CD14-positive monocyte (primary cell): Measurements from ENCODE around the gene ZBP1. TPM values are rescaled to one million over a fixed set of nuclear protein-coding genes. Genes with fewer than 3 reads are reported as not detected.
A peak's percentile ranks its signal among the peaks of the same experiment; 100 is the strongest.

Source experiments
- DNase-seq, 3 donors: peaks; one replicate each; pipeline ENCODE4 v3.0.0-alpha.2; 2011 to 2022
- H2AFZ ChIP-seq: 2 replicates; pipeline ENCODE4 v1.6.0; 2012; ENCODE audit warnings: mild to moderate bottlenecking, low read depth, low read length, inconsistent platforms; ENCODE audit not compliant: insufficient read depth, poor library complexity, severe bottlenecking
- H3K27ac ChIP-seq, 2 donors: 1 replicate in 1 of 2; 2 replicates in 1 of 2; pipeline ENCODE4 v1.5.1; 2012 to 2013; ENCODE audit warnings: low read length in 2 of 2, control low read depth in 1 of 2, inconsistent platforms in 1 of 2, low read depth in 1 of 2, mild to moderate bottlenecking in 1 of 2
- H3K27me3 ChIP-seq, 2 donors: one replicate each; pipeline versions ENCODE4 v1.6.0 to v1.6.1; 2011 to 2013; ENCODE audit warnings: low read length in 2 of 2; ENCODE audit not compliant: control insufficient read depth in 2 of 2, insufficient read depth in 2 of 2
- H3K36me3 ChIP-seq, 2 donors: replicated peaks in 1 of 2; 1 replicate in 1 of 2; 2 replicates in 1 of 2; pipeline versions ENCODE4 v1.5.1 to v1.6.1; 2012 to 2013; ENCODE audit warnings: low read length in 2 of 2, control low read depth in 1 of 2, inconsistent platforms in 1 of 2, mild to moderate bottlenecking in 1 of 2; ENCODE audit not compliant: insufficient read depth in 2 of 2, control insufficient read depth in 1 of 2
- H3K4me1 ChIP-seq, 2 donors: 1 replicate in 1 of 2; 2 replicates in 1 of 2; pipeline versions ENCODE4 v1.5.1 to v1.6.1; 2012 to 2013; ENCODE audit warnings: low read length in 2 of 2, control low read depth in 1 of 2, inconsistent platforms in 1 of 2, mild to moderate bottlenecking in 1 of 2, moderate library complexity in 1 of 2; ENCODE audit not compliant: insufficient read depth in 2 of 2, control insufficient read depth in 1 of 2
- H3K4me2 ChIP-seq: replicated peaks from 2 replicates; pipeline ENCODE3; 2012; ENCODE audit warnings: low read length, moderate library complexity, mild to moderate bottlenecking; ENCODE audit not compliant: poor library complexity, severe bottlenecking; ENCODE audit errors: extremely low read depth
- H3K4me3 ChIP-seq, 3 experiments: fragments of 200-600 bp in 1 of 3; sonication (generic) in 1 of 3; replicated peaks in 1 of 3; 1 replicate in 2 of 3; 2 replicates in 1 of 3; pipeline ENCODE4 v1.5.1; 2011 to 2013; ENCODE audit warnings: low read length in 3 of 3, mild to moderate bottlenecking in 3 of 3, control low read depth in 2 of 3, low read depth in 2 of 3, inconsistent platforms in 1 of 3, moderate library complexity in 1 of 3
- H3K79me2 ChIP-seq: 2 replicates; pipeline ENCODE4 v1.6.0; 2012; ENCODE audit warnings: mild to moderate bottlenecking, control low read depth, inconsistent platforms, low read length, moderate library complexity; ENCODE audit not compliant: insufficient read depth
- H3K9ac ChIP-seq: 2 replicates; pipeline ENCODE4 v1.6.0; 2017; ENCODE audit warnings: low read length, mild to moderate bottlenecking; ENCODE audit not compliant: insufficient read depth, poor library complexity, severe bottlenecking
- H3K9me3 ChIP-seq, 2 donors: replicated peaks in 1 of 2; 1 replicate in 1 of 2; 2 replicates in 1 of 2; pipeline versions ENCODE4 v1.5.1 to v1.6.1; 2012 to 2013; ENCODE audit warnings: low read length in 2 of 2, control low read depth in 1 of 2; ENCODE audit not compliant: control insufficient read depth in 1 of 2, insufficient read depth in 1 of 2
- H4K20me1 ChIP-seq: 2 replicates; pipeline ENCODE4 v1.6.0; 2012; ENCODE audit warnings: mild to moderate bottlenecking, low read length, control low read depth, moderate library complexity; ENCODE audit not compliant: insufficient read depth
- H3K27ac Mint-ChIP-seq, 7 donors: one replicate each; pipeline ENCODE4 v1.8.0; 2020; ENCODE audit warnings: mild to moderate bottlenecking in 7 of 7, mixed read lengths in 7 of 7, moderate library complexity in 6 of 7, inconsistent platforms in 2 of 7
- H3K27me3 Mint-ChIP-seq, 3 donors: one replicate each; pipeline ENCODE4 v1.8.0; 2021 to 2022; ENCODE audit warnings: low read depth in 3 of 3, mild to moderate bottlenecking in 3 of 3, mixed read lengths in 3 of 3, moderate library complexity in 3 of 3, inconsistent platforms in 1 of 3
- H3K36me3 Mint-ChIP-seq, 2 donors: one replicate each; pipeline ENCODE4 v1.8.0; 2020; ENCODE audit warnings: mixed read lengths in 2 of 2, inconsistent platforms in 1 of 2, mild to moderate bottlenecking in 1 of 2
- H3K4me1 Mint-ChIP-seq: one replicate; pipeline ENCODE4 v1.8.0; 2020; ENCODE audit warnings: mild to moderate bottlenecking, mixed read lengths
- H3K4me3 Mint-ChIP-seq, 2 donors: one replicate each; pipeline ENCODE4 v1.8.0; 2020; ENCODE audit warnings: mild to moderate bottlenecking in 2 of 2, mixed read lengths in 2 of 2, moderate library complexity in 1 of 2
- H3K9me3 Mint-ChIP-seq, 7 donors: one replicate each; pipeline ENCODE4 v1.8.0; 2020 to 2022; ENCODE audit warnings: mixed read lengths in 7 of 7, mild to moderate bottlenecking in 6 of 7, moderate library complexity in 6 of 7, inconsistent platforms in 2 of 7
- CTCF ChIP-seq: fragments of 200-600 bp; IDR thresholded peaks from one replicate; pipeline ENCODE4 v1.8.0; 2022; ENCODE audit warnings: antibody characterized with exemption, mild to moderate bottlenecking
- WGBS: methylation state at CpG from one replicate; pipeline ENCODE4 v1.1.5; 2013; ENCODE audit warnings: missing lambda C conversion rate; ENCODE audit not compliant: insufficient coverage; 5-methylcytosine and 5-hydroxymethylcytosine counted together
- intact Hi-C, 2 donors: fragments of 100-400 bp; cut with micrococcal nuclease; formaldehyde crosslinking; loops; one replicate each; pipeline versions ENCODE4 v1.15.0 to v1.15.1; 2023
- polyA plus RNA-seq, 3 donors: library from polyadenylated mRNA; depleted of rRNA in 1 of 3; unstranded in 2 of 3; stranded (reverse) in 1 of 3; fragments of 300-500 nt in 2 of 3; fragments of >200 nt in 1 of 3; fragmentation: Illumina TruSeq in 2 of 3; gene quantifications; 1 replicate in 2 of 3; 2 replicates in 1 of 3; pipeline ENCODE4 v1.2.3, GENCODE V29; 2012 to 2021

Gene ZBP1
- polyA plus RNA-seq, 3 donors, result 2.8 to 25.9 (median 3.0) TPM

- Histone ChIP-seq H3K4me3 (no peak overlapping the region), H3K4me2 (no peak overlapping the region), H3K79me2 (no peaks in the 10 kb centered on the region), H3K36me3 (no peaks in the 10 kb centered on the region), H3K9ac (no peak overlapping the region), H4K20me1 (no peaks in the 10 kb centered on the region), H2AFZ (no peak overlapping the region), H3K4me1 (no peaks in the 10 kb centered on the region), H3K27me3 (no peaks in the 10 kb centered on the region), H3K9me3 (no peaks in the 10 kb centered on the region), H3K27ac (no peak overlapping the region)
- Mint-ChIP-seq H3K4me3 (no peak overlapping the region), H3K27me3 (peaks cover 2% of the 10 kb centered on the region in 3 donors), H3K9me3 (peaks cover 0 to 3% (median 0%) of the 10 kb centered on the region in 7 donors), H3K4me1 (no peaks in the 10 kb centered on the region), H3K27ac (peak overlapping the region in 1 of 7 donors; percentile 42), H3K36me3 (no peaks in the 10 kb centered on the region)
- TF ChIP-seq CTCF, result no peak
- DNase-seq, result no peak
- intact Hi-C loops, result loop anchor here in 1 of 2 donors (10.0 kb wide), 1 partner anchor 518 kb away; no protein-coding TSS in a partner anchor
- WGBS, result 94% methylated on average over 15 of the region's 15 CpGs
Observed at GRCh38 chr20:57656252-57656820, 36.1 kb upstream of the ZBP1 start.

- DNase-seq, result no peak
- no peaks in the 10 kb centered on the region for H3K36me3 Mint-ChIP-seq
- 95% methylated on average over 6 of the region's 11 CpGs for WGBS
Observed at GRCh38 chr20:57655809-57656155, 35.6 kb upstream of the ZBP1 start.

More at GRCh38 chr20:57655809-57656155, 35.6 kb upstream of the ZBP1 start:
- intact Hi-C loops, result loop anchor here in 1 of 2 donors (10.0 kb wide), 1 partner anchor 519 kb away; no protein-coding TSS in a partner anchor
- Mint-ChIP-seq H3K9me3 (peaks cover 0 to 3% (median 0%) of the 10 kb centered on the region in 7 donors), H3K27ac (peak overlapping the region in 1 of 7 donors; percentile 61), H3K27me3 (peaks cover under 1 to 2% (median 2%) of the 10 kb centered on the region in 3 donors), H3K4me1 (no peaks in the 10 kb centered on the region), H3K4me3 (no peak overlapping the region)
- Histone ChIP-seq H3K27me3 (no peaks in the 10 kb centered on the region), H2AFZ (no peak overlapping the region), H3K9ac (no peak overlapping the region), H3K36me3 (no peaks in the 10 kb centered on the region), H3K9me3 (no peaks in the 10 kb centered on the region), H3K27ac (no peak overlapping the region), H3K4me3 (no peak overlapping the region), H3K4me2 (no peak overlapping the region), H3K79me2 (no peaks in the 10 kb centered on the region), H3K4me1 (no peaks in the 10 kb centered on the region), H4K20me1 (no peaks in the 10 kb centered on the region)
- TF ChIP-seq CTCF, result no peak
